ENCODE results near the gene PCDHGA1.

PCDHGA1 gene

DNA sequence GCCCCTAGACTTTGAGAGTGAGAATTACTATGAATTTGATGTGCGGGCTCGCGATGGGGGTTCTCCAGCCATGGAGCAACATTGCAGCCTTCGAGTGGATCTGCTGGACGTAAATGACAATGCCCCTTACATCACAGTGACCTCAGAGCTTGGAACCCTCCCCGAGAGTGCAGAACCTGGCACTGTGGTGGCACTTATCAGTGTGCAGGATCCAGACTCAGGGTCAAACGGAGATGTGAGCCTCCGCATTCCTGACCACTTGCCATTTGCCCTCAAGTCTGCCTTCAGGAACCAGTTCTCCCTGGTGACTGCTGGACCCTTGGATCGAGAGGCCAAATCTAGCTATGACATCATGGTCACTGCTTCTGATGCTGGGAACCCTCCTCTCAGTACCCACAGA, 155.8 kb downstream of the PCDHGA1 start:
- H3K4me3 ChIP-seq (ENCODE audit: low read length): no peak overlapping the region
- no peak overlapping the region for H4K5ac ChIP-seq (ENCODE audit: low read length)
- H3K79me1 ChIP-seq (ENCODE audit: low read length): peaks cover 1% of the 10 kb centered on the region
- no peaks in the 10 kb centered on the region for H3K79me2 ChIP-seq (ENCODE audit: control insufficient read depth, insufficient read depth, low read length)
- no peak overlapping the region for H3K23ac ChIP-seq (ENCODE audit: low read length)
- H2BK5ac ChIP-seq (ENCODE audit: low read length): no peak overlapping the region
- H3K27me3 ChIP-seq (ENCODE audit: insufficient read depth, low read length, poor library complexity): no peaks in the 10 kb centered on the region
- H3K9ac ChIP-seq (ENCODE audit: low read length): no peak overlapping the region
- H3K4me1 ChIP-seq (ENCODE audit: control insufficient read depth, low read depth, low read length): peaks cover 15% of the 10 kb centered on the region
- no peak overlapping the region for H3K56ac ChIP-seq (ENCODE audit: low read length)
- H4K8ac ChIP-seq (ENCODE audit: low read depth, low read length): no peak overlapping the region
- no peak overlapping the region for H2BK15ac ChIP-seq (replicated peaks; ENCODE audit: low read depth)
- no CpG with 5 or more reads among the region's 9 CpGs for WGBS (ENCODE audit: extremely low coverage, insufficient coverage, low lambda C conversion rate)
- no peak overlapping the region for H3K27ac ChIP-seq (ENCODE audit: low read depth, low read length)
- DNase-seq: no peak
- H3K4ac ChIP-seq (ENCODE audit: low read depth, low read length): no peak overlapping the region
- H3K36me3 ChIP-seq (ENCODE audit: control insufficient read depth, insufficient read depth, low read length): no peaks in the 10 kb centered on the region
- no peak overlapping the region for H2AK5ac ChIP-seq (ENCODE audit: low read length)
- H3K4me2 ChIP-seq (ENCODE audit: low read length): no peak overlapping the region
- H3K18ac ChIP-seq (ENCODE audit: low read length): no peak overlapping the region
- H2BK120ac ChIP-seq (ENCODE audit: low read depth, low read length): no peak overlapping the region

DNA sequence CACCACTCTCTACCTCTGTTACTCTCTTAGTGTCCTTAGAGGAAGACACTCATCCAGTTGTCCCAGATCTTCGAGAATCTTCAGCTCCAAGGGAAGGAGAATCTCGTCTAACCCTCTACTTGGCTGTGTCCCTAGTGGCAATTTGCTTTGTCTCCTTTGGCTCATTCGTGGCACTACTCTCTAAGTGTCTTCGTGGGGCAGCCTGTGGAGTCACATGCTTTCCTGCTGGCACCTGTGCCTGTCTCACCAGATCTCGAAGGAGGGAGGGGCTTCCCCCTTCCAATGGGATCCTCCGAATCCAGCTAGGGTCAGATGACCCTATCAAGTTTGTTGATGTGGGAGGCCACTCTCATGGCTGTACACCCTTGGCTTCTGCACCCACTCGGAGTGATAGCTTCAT, 156.8 kb downstream of the PCDHGA1 start:
- Histone ChIP-seq H4K8ac (ENCODE audit: low read depth, low read length) (no peak overlapping the region), H3K23ac (ENCODE audit: low read length) (no peak overlapping the region), H3K4me2 (ENCODE audit: low read length) (no peak overlapping the region), H3K36me3 (ENCODE audit: control insufficient read depth, insufficient read depth, low read length) (no peaks in the 10 kb centered on the region), H2AK5ac (ENCODE audit: low read length) (no peak overlapping the region), H2BK5ac (ENCODE audit: low read length) (no peak overlapping the region), H3K79me2 (ENCODE audit: control insufficient read depth, insufficient read depth, low read length) (no peaks in the 10 kb centered on the region), H3K4me1 (ENCODE audit: control insufficient read depth, low read depth, low read length) (peaks cover 15% of the 10 kb centered on the region), H3K56ac (ENCODE audit: low read length) (no peak overlapping the region), H3K27me3 (ENCODE audit: insufficient read depth, low read length, poor library complexity) (no peaks in the 10 kb centered on the region), H3K4me3 (ENCODE audit: low read length) (no peak overlapping the region), H3K18ac (ENCODE audit: low read length) (no peak overlapping the region), H3K9ac (ENCODE audit: low read length) (no peak overlapping the region), H2BK120ac (ENCODE audit: low read depth, low read length) (no peak overlapping the region), H3K4ac (ENCODE audit: low read depth, low read length) (no peak overlapping the region), H3K27ac (ENCODE audit: low read depth, low read length) (no peak overlapping the region), H2BK15ac (replicated peaks; ENCODE audit: low read depth) (no peak overlapping the region), H4K5ac (ENCODE audit: low read length) (no peak overlapping the region), H3K79me1 (ENCODE audit: low read length) (peaks cover 1% of the 10 kb centered on the region)
- DNase-seq: no peak
- WGBS (ENCODE audit: extremely low coverage, insufficient coverage, low lambda C conversion rate): no CpG with 5 or more reads among the region's 7 CpGs

DNA sequence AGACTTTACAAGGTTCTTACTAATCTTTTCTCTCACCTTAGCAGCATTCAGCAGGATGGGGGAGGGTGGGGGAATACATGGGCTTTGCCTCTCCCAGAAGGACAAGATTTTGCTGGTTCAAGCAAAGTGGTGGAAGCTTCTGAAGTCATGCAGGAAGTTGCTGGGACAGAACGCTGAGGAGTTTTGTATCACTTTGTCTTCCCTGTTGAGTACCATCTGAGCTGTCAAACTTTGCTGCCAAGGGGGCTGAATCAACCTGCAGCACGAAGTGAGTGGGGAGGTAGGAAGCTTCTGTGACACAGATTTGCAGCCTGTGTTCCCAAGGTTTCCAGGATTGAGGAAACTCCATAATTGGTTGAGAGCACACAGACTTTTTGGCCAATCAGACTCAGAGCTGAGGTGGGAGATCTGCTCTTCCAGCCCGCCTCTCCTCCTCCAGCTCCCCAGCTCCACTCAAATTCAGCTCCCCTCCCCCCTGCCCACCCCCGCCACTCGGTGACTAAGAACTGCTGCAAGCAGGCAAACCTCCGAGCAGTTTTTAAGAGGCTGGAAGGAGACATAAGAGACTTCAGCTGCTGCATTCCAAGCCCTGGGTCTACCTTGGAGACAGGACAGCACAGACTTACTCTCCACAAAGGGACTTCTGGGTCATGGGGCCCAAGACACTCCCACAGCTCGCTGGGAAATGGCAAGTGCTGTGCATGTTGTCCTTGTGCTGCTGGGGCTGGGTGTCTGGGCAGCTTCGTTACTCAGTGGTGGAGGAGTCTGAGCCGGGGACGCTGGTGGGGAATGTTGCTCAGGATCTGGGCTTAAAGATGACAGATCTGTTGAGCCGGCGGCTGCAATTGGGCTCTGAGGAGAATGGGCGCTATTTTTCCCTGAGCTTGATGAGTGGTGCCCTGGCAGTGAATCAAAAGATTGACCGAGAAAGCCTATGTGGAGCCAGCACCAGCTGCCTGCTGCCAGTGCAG, 158.6 kb downstream of the PCDHGA1 start, which contains the start of gene PCDHGC5:
PCDHGC5 (plus strand) TSS at position 491 of the 971 bp plus-strand sequence; CDS start at position 651, 160 bp downstream.
- no peak within 1 kb of the TSS for H3K4me2 ChIP-seq (ENCODE audit: low read length)
- H3K23ac ChIP-seq (ENCODE audit: low read length): no peak within 1 kb of the TSS
- H3K27me3 ChIP-seq (ENCODE audit: insufficient read depth, low read length, poor library complexity): no peaks in the 10 kb centered on the region
- H3K79me1 ChIP-seq (ENCODE audit: low read length): peaks cover 1% of the 10 kb centered on the region
- no peak within 1 kb of the TSS for H2BK15ac ChIP-seq (replicated peaks; ENCODE audit: low read depth)
- H3K56ac ChIP-seq (ENCODE audit: low read length): peak within 1 kb of the TSS; percentile 11
- no peak within 1 kb of the TSS for H4K5ac ChIP-seq (ENCODE audit: low read length)
- no peak within 1 kb of the TSS for H3K18ac ChIP-seq (ENCODE audit: low read length)
- WGBS (ENCODE audit: extremely low coverage, insufficient coverage, low lambda C conversion rate): no CpG with 5 or more reads among the region's 14 CpGs
- H3K4ac ChIP-seq (ENCODE audit: low read depth, low read length): no peak within 1 kb of the TSS
- no peak within 1 kb of the TSS for H3K4me3 ChIP-seq (ENCODE audit: low read length)
- peak; percentile 73 for DNase-seq
- no peak within 1 kb of the TSS for H3K27ac ChIP-seq (ENCODE audit: low read depth, low read length)
- H3K79me2 ChIP-seq (ENCODE audit: control insufficient read depth, insufficient read depth, low read length): no peaks in the 10 kb centered on the region
- no peak within 1 kb of the TSS for H2BK120ac ChIP-seq (ENCODE audit: low read depth, low read length)
- no peak within 1 kb of the TSS for H3K9ac ChIP-seq (ENCODE audit: low read length)
- no peak within 1 kb of the TSS for H2BK5ac ChIP-seq (ENCODE audit: low read length)
- no peaks in the 10 kb centered on the region for H3K36me3 ChIP-seq (ENCODE audit: control insufficient read depth, insufficient read depth, low read length)
- no peak within 1 kb of the TSS for H4K8ac ChIP-seq (ENCODE audit: low read depth, low read length)
- H3K4me1 ChIP-seq (ENCODE audit: control insufficient read depth, low read depth, low read length): peaks cover 9% of the 10 kb centered on the region
- no peak within 1 kb of the TSS for H2AK5ac ChIP-seq (ENCODE audit: low read length)

DNA sequence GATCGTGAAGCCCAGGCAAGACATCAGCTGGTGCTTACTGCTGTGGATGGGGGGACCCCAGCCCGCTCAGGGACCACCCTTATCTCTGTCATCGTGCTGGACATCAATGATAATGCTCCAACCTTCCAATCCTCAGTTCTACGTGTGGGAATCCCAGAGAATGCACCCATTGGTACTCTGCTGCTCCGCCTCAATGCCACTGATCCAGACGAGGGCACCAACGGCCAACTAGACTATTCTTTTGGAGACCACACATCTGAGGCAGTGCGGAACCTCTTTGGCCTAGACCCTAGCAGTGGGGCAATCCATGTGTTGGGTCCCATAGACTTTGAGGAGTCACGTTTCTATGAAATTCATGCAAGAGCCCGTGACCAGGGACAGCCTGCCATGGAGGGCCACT, 159.5 kb downstream of the PCDHGA1 start:
- no peak overlapping the region for H3K4ac ChIP-seq (ENCODE audit: low read depth, low read length)
- no peak overlapping the region for H4K5ac ChIP-seq (ENCODE audit: low read length)
- no peak overlapping the region for H3K56ac ChIP-seq (ENCODE audit: low read length)
- H4K8ac ChIP-seq (ENCODE audit: low read depth, low read length): no peak overlapping the region
- H3K4me3 ChIP-seq (ENCODE audit: low read length): no peak overlapping the region
- H3K9ac ChIP-seq (ENCODE audit: low read length): no peak overlapping the region
- H3K79me2 ChIP-seq (ENCODE audit: control insufficient read depth, insufficient read depth, low read length): no peaks in the 10 kb centered on the region
- H3K79me1 ChIP-seq (ENCODE audit: low read length): peaks cover 1% of the 10 kb centered on the region
- no peak for DNase-seq
- no peak overlapping the region for H2BK5ac ChIP-seq (ENCODE audit: low read length)
- H3K27me3 ChIP-seq (ENCODE audit: insufficient read depth, low read length, poor library complexity): no peaks in the 10 kb centered on the region
- H3K4me1 ChIP-seq (ENCODE audit: control insufficient read depth, low read depth, low read length): peaks cover 14% of the 10 kb centered on the region
- no peak overlapping the region for H2BK120ac ChIP-seq (ENCODE audit: low read depth, low read length)
- no peaks in the 10 kb centered on the region for H3K36me3 ChIP-seq (ENCODE audit: control insufficient read depth, insufficient read depth, low read length)
- no peak overlapping the region for H2AK5ac ChIP-seq (ENCODE audit: low read length)
- H3K27ac ChIP-seq (ENCODE audit: low read depth, low read length): no peak overlapping the region
- no peak overlapping the region for H3K18ac ChIP-seq (ENCODE audit: low read length)
- no CpG with 5 or more reads among the region's 10 CpGs for WGBS (ENCODE audit: extremely low coverage, insufficient coverage, low lambda C conversion rate)
- H2BK15ac ChIP-seq (replicated peaks; ENCODE audit: low read depth): no peak overlapping the region
- H3K23ac ChIP-seq (ENCODE audit: low read length): no peak overlapping the region
- no peak overlapping the region for H3K4me2 ChIP-seq (ENCODE audit: low read length)

DNA sequence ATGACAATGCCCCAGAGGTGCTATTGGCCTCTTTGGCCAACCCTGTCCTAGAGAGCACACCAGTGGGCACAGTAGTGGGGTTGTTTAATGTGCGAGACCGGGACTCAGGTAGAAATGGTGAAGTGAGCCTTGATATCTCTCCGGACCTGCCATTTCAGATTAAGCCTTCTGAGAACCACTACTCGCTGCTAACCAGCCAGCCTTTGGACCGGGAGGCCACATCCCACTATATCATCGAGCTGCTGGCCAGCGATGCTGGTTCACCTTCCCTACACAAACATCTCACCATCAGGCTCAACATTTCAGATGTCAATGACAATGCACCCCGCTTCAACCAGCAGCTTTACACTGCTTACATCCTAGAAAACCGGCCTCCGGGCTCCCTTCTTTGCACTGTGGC, 160.0 kb downstream of the PCDHGA1 start:
- Histone ChIP-seq H3K23ac (ENCODE audit: low read length) (no peak overlapping the region), H4K8ac (ENCODE audit: low read depth, low read length) (no peak overlapping the region), H2AK5ac (ENCODE audit: low read length) (no peak overlapping the region), H3K4me3 (ENCODE audit: low read length) (no peak overlapping the region), H3K56ac (ENCODE audit: low read length) (no peak overlapping the region), H3K4ac (ENCODE audit: low read depth, low read length) (no peak overlapping the region), H3K9ac (ENCODE audit: low read length) (no peak overlapping the region), H3K27me3 (ENCODE audit: insufficient read depth, low read length, poor library complexity) (no peaks in the 10 kb centered on the region), H3K4me1 (ENCODE audit: control insufficient read depth, low read depth, low read length) (peaks cover 13% of the 10 kb centered on the region), H4K5ac (ENCODE audit: low read length) (no peak overlapping the region), H3K4me2 (ENCODE audit: low read length) (no peak overlapping the region), H3K27ac (ENCODE audit: low read depth, low read length) (no peak overlapping the region), H3K36me3 (ENCODE audit: control insufficient read depth, insufficient read depth, low read length) (no peaks in the 10 kb centered on the region), H2BK15ac (replicated peaks; ENCODE audit: low read depth) (no peak overlapping the region), H3K79me1 (ENCODE audit: low read length) (peaks cover 1% of the 10 kb centered on the region), H2BK120ac (ENCODE audit: low read depth, low read length) (no peak overlapping the region), H3K79me2 (ENCODE audit: control insufficient read depth, insufficient read depth, low read length) (no peaks in the 10 kb centered on the region), H3K18ac (ENCODE audit: low read length) (no peak overlapping the region), H2BK5ac (ENCODE audit: low read length) (no peak overlapping the region)
- DNase-seq: no peak
- no CpG with 5 or more reads among the region's 10 CpGs for WGBS (ENCODE audit: extremely low coverage, insufficient coverage, low lambda C conversion rate)
